Stimulated activated CD8-positive, alpha-beta memory T cell treated with anti-CD3 and anti-CD28 coated beads, Interleukin-4, amount 100 ng/mL, for 24 hours (primary cell): ENCODE results near the gene NFATC3.

ENCODE experiments used
- DNase-seq: peaks from one replicate; pipeline ENCODE4 v3.0.0-alpha.2; 2020; ENCODE audit warnings: low read depth

Gene NFATC3

DNA sequence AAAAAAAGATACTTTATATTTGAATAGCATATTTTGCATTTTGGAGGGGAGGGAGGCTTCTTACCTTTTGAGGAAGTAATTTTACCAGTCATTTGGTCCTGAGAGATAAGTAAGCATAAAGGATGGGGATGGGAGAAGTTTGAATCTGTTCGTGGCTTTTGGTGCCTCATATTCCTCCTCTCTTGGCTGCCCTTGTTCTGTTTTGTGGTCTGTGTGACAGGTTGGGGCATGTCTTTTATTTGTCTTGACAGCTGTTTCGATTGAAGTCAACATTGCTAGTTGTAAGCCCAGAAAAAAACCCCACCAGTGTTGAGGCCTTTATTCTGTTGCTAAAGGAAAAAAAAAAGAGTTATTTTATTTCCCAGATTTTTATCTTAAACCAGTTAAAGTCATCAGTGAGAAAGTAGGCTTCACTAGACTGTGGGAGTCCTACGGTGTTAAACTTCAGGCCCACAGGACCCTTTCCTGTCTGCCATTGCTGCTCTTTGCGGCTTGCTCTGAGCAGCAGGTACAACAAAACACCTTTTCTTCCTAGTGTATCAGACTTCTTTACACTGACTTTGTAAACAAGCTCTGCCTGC is 190.5 kb downstream of the NFATC3 start:
- DNase-seq = no peak

DNA sequence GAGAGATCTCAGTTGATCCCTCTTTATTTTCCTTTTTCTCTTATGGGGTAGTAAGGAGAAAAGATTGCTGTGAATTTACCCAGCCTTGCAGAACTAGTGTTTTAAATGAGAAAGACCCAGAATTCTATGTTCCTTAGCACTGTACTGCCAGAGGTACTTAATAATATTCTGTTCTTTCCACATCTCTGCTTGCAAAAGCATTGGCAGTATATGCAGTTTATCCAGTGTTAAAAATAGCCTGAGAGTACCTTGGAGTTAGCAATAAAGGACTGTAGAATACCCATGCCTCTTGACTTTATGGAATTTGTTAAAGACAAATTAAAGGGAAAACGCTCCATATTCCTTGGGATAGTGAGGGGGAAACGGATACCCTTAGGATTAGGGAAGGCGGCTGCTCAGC is 191.1 kb downstream of the NFATC3 start:
- DNase-seq = no peak
